MCF 10A (cell line): ENCODE measurements around the gene GTSE1. TPM values are rescaled to one million over a fixed set of nuclear protein-coding genes. Genes with fewer than 3 reads are reported as not detected.
A peak's percentile ranks its signal among the peaks of the same experiment; 100 is the strongest.

Experiments
- BruUV-seq: library from RNA; stranded (reverse); fragments of 400-500 nt; replicated peaks from 2 replicates; lab custom pipeline; 2021; lab: Mats Ljungman, UMichigan
- CTCF ChIA-PET: fragments of 300-600 bp; sonication (Branson Sonifier 250); formaldehyde crosslinking; extraction: SDS; loops from one replicate; lab custom pipeline; 2021; ENCODE audit warnings: antibody characterized with exemption, inconsistent platforms; lab: Yijun Ruan, JAX
- POLR2A ChIA-PET: fragments of 300-600, 350-650 bp; sonication (Branson Sonifier 250); formaldehyde crosslinking; extraction: SDS; loops from one replicate; lab custom pipeline; 2020; ENCODE audit warnings: antibody characterized with exemption, inconsistent platforms; lab: Yijun Ruan, JAX
- DNase-seq: peaks from one replicate; pipeline ENCODE4 v3.0.0-alpha.2; 2018; ENCODE audit not compliant: unreplicated experiment
- H3K27ac Mint-ChIP-seq: one replicate; pipeline ENCODE4 v1.8.0; 2022; ENCODE audit warnings: mild to moderate bottlenecking, low read depth, mixed read lengths; ENCODE audit not compliant: unreplicated experiment
- H3K27me3 Mint-ChIP-seq: one replicate; pipeline ENCODE4 v1.8.0; 2022; ENCODE audit warnings: mixed read lengths; ENCODE audit not compliant: insufficient read depth, unreplicated experiment
- H3K36me3 Mint-ChIP-seq: one replicate; pipeline ENCODE4 v1.8.0; 2022; ENCODE audit warnings: mild to moderate bottlenecking, moderate library complexity, mixed read lengths; ENCODE audit not compliant: insufficient read depth, unreplicated experiment
- H3K4me1 Mint-ChIP-seq: one replicate; pipeline ENCODE4 v1.8.0; 2022; ENCODE audit warnings: mixed read lengths; ENCODE audit not compliant: insufficient read depth, unreplicated experiment
- H3K4me3 Mint-ChIP-seq: one replicate; pipeline ENCODE4 v1.8.0; 2022; ENCODE audit warnings: mild to moderate bottlenecking, moderate library complexity, mixed read lengths; ENCODE audit not compliant: unreplicated experiment
- H3K9me3 Mint-ChIP-seq: one replicate; pipeline ENCODE4 v1.8.0; 2022; ENCODE audit warnings: mixed read lengths; ENCODE audit not compliant: unreplicated experiment
- CTCF ChIP-seq: fragments of 200-600 bp; IDR thresholded peaks from one replicate; pipeline ENCODE4 v1.8.0; 2022; ENCODE audit warnings: antibody characterized with exemption, mild to moderate bottlenecking; ENCODE audit not compliant: unreplicated experiment
- intact Hi-C: fragments of 100-400 bp; cut with micrococcal nuclease; formaldehyde crosslinking; loops from 2 replicates; pipeline ENCODE4 v1.14.1; 2022
- total RNA-seq: library from RNA; stranded (reverse); gene quantifications from 2 replicates; pipeline ENCODE4 v1.2.3, GENCODE V29; 2022

The GTSE1 gene
- total RNA-seq, 1 experiment from 2014 or later, result 19.9 TPM

- CTCF ChIA-PET, result interaction anchor here (0.6 to 11.2 kb wide), 19 partner anchors 11 to 321 kb away, joined by 3 to 157 read pairs (median 5); partner anchors contain the start of gene TRMU
- no TSS peak for BruUV-seq
- no peaks in the 10 kb centered on the region for H3K27me3 Mint-ChIP-seq
- no peaks in the 10 kb centered on the region for H3K9me3 Mint-ChIP-seq
- no peaks in the 10 kb centered on the region for H3K4me1 Mint-ChIP-seq
- TF ChIP-seq CTCF, result no peak
- POLR2A ChIA-PET, result interaction anchor here (0.7 to 1.9 kb wide), 2 partner anchors 14 to 19 kb away, joined by 3 to 4 read pairs; partner anchors contain the start of gene TRMU
- intact Hi-C loops, result loop anchor here (2.0 kb wide), 1 partner anchor 309 kb away; no protein-coding TSS in a partner anchor
- no peak overlapping the region for H3K27ac Mint-ChIP-seq
- DNase-seq, result no peak
- H3K36me3 Mint-ChIP-seq, result peaks cover 18% of the 10 kb centered on the region
- no peak overlapping the region for H3K4me3 Mint-ChIP-seq
These were observed 19.3 kb downstream of the GTSE1 start for GRCh38 chr22:46315976-46316375.

- intact Hi-C loops, result no loop called here
These were observed 21.0 kb downstream of the GTSE1 start for GRCh38 chr22:46317646-46318045.

GRCh38 chr22:46318576-46318975 lies 21.9 kb downstream of the GTSE1 start:
- no peak for DNase-seq
- ChIA-PET CTCF (interaction anchor here (0.5 to 11.2 kb wide), 7 partner anchors 12 to 1085 kb away, joined by 3 to 157 read pairs (median 4); no protein-coding TSS in a partner anchor), POLR2A (no interaction called here)
- BruUV-seq, result no TSS peak
- TF ChIP-seq CTCF, result no peak
- Mint-ChIP-seq H3K4me1 (no peaks in the 10 kb centered on the region), H3K27me3 (no peaks in the 10 kb centered on the region), H3K36me3 (peaks cover 18% of the 10 kb centered on the region), H3K4me3 (no peak overlapping the region), H3K27ac (no peak overlapping the region), H3K9me3 (no peaks in the 10 kb centered on the region)
- intact Hi-C loops, result no loop called here

More at GRCh38 chr22:46317646-46318045, 21.0 kb downstream of the GTSE1 start:
- no TSS peak for BruUV-seq
- no peak for DNase-seq
- Mint-ChIP-seq H3K9me3 (no peaks in the 10 kb centered on the region), H3K27ac (no peak overlapping the region), H3K4me1 (no peaks in the 10 kb centered on the region), H3K4me3 (no peak overlapping the region), H3K36me3 (peaks cover 18% of the 10 kb centered on the region), H3K27me3 (no peaks in the 10 kb centered on the region)
- no peak for TF ChIP-seq CTCF
- ChIA-PET POLR2A (no interaction called here), CTCF (interaction anchor here (0.8 to 11.2 kb wide), 4 partner anchors 114 to 323 kb away, joined by 3 to 157 read pairs (median 12); no protein-coding TSS in a partner anchor)

- peaks cover 23% of the 10 kb centered on the region for H3K36me3 Mint-ChIP-seq
These were observed 22.6 kb downstream of the GTSE1 start for GRCh38 chr22:46319319-46319718.

More at GRCh38 chr22:46319319-46319718, 22.6 kb downstream of the GTSE1 start:
- no peak for TF ChIP-seq CTCF
- Mint-ChIP-seq H3K9me3 (no peaks in the 10 kb centered on the region), H3K4me1 (no peaks in the 10 kb centered on the region), H3K27me3 (no peaks in the 10 kb centered on the region), H3K4me3 (no peak overlapping the region), H3K27ac (peak overlapping the region; percentile 37)
- intact Hi-C loops, result no loop called here
- CTCF ChIA-PET, result interaction anchor here (0.6 to 11.2 kb wide), 3 partner anchors 198 to 324 kb away, joined by 3 to 157 read pairs (median 18); no protein-coding TSS in a partner anchor
- no peak for DNase-seq
- no TSS peak for BruUV-seq
- POLR2A ChIA-PET, result no interaction called here
